SW480 (cell line): ENCODE measurements around the gene PRKAG3.

ENCODE experiments used
- DNase-seq: peaks from one replicate; pipeline ENCODE4 v3.0.0-alpha.2; 2016; ENCODE audit warnings: low spot score

Gene PRKAG3

GRCh38 chr2:218813771-218814460 lies 17.7 kb downstream of the PRKAG3 start:
- DNase-seq = no peak

GRCh38 chr2:218812861-218813260 lies 18.7 kb downstream of the PRKAG3 start:
- no peak for DNase-seq

GRCh38 chr2:218812096-218812815 lies 19.3 kb downstream of the PRKAG3 start:
- DNase-seq = no peak

- no peak for DNase-seq
These were observed 20.2 kb downstream of the PRKAG3 start for GRCh38 chr2:218811382-218811781.

GRCh38 chr2:218810256-218810655 lies 21.3 kb downstream of the PRKAG3 start:
- no peak for DNase-seq

GRCh38 chr2:218809515-218809914 lies 22.1 kb downstream of the PRKAG3 start:
- DNase-seq = no peak

GRCh38 chr2:218807626-218808025 lies 24.0 kb downstream of the PRKAG3 start:
- DNase-seq = no peak

GRCh38 chr2:218806346-218806978 lies 25.1 kb downstream of the PRKAG3 start:
- peak; percentile 96 for DNase-seq

- peak; percentile 55 for DNase-seq
These were observed 26.0 kb downstream of the PRKAG3 start for GRCh38 chr2:218805627-218806026.

- peak; percentile 11 for DNase-seq
These were observed 26.8 kb downstream of the PRKAG3 start for GRCh38 chr2:218804817-218805216.

- no peak for DNase-seq
These were observed 29.1 kb downstream of the PRKAG3 start for GRCh38 chr2:218802386-218802994.

GRCh38 chr2:218799990-218800389 lies 31.6 kb downstream of the PRKAG3 start:
- no peak for DNase-seq

- no peak for DNase-seq
These were observed 32.7 kb downstream of the PRKAG3 start for GRCh38 chr2:218798767-218799504.

- DNase-seq = no peak
These were observed 34.9 kb downstream of the PRKAG3 start for GRCh38 chr2:218796691-218797090.

GRCh38 chr2:218792433-218792832 lies 39.2 kb downstream of the PRKAG3 start:
- DNase-seq = no peak

GRCh38 chr2:218788529-218789255 lies 42.9 kb downstream of the PRKAG3 start:
- no peak for DNase-seq

GRCh38 chr2:218786133-218786532 lies 45.5 kb downstream of the PRKAG3 start:
- no peak for DNase-seq

GRCh38 chr2:218785103-218785502 lies 46.5 kb downstream of the PRKAG3 start:
- peak; percentile 43 for DNase-seq

- DNase-seq = no peak
These were observed 47.9 kb downstream of the PRKAG3 start for GRCh38 chr2:218783688-218784087.

- no peak for DNase-seq
These were observed 49.1 kb downstream of the PRKAG3 start for GRCh38 chr2:218782528-218782844.

- DNase-seq = peak; percentile 15
These were observed 49.7 kb downstream of the PRKAG3 start, which contains the start of gene CYP27A1 for GRCh38 chr2:218781691-218782527. Gene CYP27A1, plus strand, starts transcription at chr2:218782147. Its CDS starts 36 bp downstream, at chr2:218782183.
